RWPE2 (cell line): ENCODE data around the gene GOLGA6L10.
"Not testable (repeated sequence)": the region's sequence is repeated elsewhere in the genome, so short reads cannot be mapped to it uniquely, and the experiment has no call there.

Source experiments
- ATAC-seq: fragments of 200-7000 bp; cut with Tn5 transposase; 3 replicates; pipeline ENCODE4 v1.9.1; 2021; ENCODE audit warnings: low read depth
- DNase-seq: peaks from one replicate; pipeline ENCODE4 v3.0.0-alpha.2; 2020; ENCODE audit warnings: low spot score
- H3K27ac ChIP-seq: fragments of 450-650 bp; 2 replicates; pipeline ENCODE4 v1.5.1; 2017; ENCODE audit warnings: mild to moderate bottlenecking; ENCODE audit not compliant: poor library complexity, severe bottlenecking
- H3K27me3 ChIP-seq: fragments of 250-450 bp; sonication (Bioruptor Pico); 2 replicates; pipeline ENCODE4 v1.5.1; 2021; ENCODE audit warnings: mild to moderate bottlenecking, moderate library complexity; ENCODE audit not compliant: insufficient read depth, poor library complexity, severe bottlenecking
- H3K36me3 ChIP-seq: fragments of 250-450 bp; sonication (Bioruptor Pico); 2 replicates; pipeline ENCODE4 v1.5.1; 2020; ENCODE audit warnings: low read depth, mild to moderate bottlenecking, moderate library complexity
- H3K4me1 ChIP-seq: fragments of 250-450 bp; sonication (Bioruptor Pico); 2 replicates; pipeline ENCODE4 v1.5.1; 2021; ENCODE audit warnings: mild to moderate bottlenecking, moderate library complexity; ENCODE audit not compliant: insufficient read depth, poor library complexity, severe bottlenecking
- H3K4me3 ChIP-seq: fragments of 250-450 bp; sonication (Bioruptor Pico); 2 replicates; pipeline ENCODE4 v1.5.1; 2021; ENCODE audit warnings: mild to moderate bottlenecking, moderate library complexity; ENCODE audit not compliant: severe bottlenecking
- H3K9me3 ChIP-seq: fragments of 250-450 bp; sonication (Bioruptor Pico); 2 replicates; pipeline ENCODE4 v1.5.1; 2021; ENCODE audit warnings: mild to moderate bottlenecking, moderate library complexity; ENCODE audit not compliant: severe bottlenecking
- TF ChIP-seq, protein P1 (sequence below): fragments of 450-650 bp; IDR thresholded peaks from one replicate; pipeline ENCODE4 v1.5.1; 2017; ENCODE audit warnings: mild to moderate bottlenecking, moderate library complexity; ENCODE audit not compliant: poor library complexity, severe bottlenecking

Gene GOLGA6L10, protein sequence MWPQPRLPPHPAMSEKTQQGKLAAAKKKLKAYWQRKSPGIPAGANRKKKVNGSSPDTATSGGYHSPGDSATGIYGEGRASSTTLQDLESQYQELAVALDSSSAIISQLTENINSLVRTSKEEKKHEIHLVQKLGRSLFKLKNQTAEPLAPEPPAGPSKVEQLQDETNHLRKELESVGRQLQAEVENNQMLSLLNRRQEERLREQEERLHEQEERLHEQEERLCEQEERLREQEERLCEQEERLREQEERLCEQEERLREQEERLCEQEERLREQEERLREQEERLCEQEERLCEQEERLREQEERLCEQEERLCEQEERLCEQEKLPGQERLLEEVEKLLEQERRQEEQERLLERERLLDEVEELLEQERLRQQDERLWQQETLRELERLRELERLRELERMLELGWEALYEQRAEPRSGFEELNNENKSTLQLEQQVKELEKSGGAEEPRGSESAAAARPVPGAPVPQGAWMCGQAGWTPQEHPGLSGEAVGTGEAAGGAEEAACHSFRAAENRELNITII

DNA sequence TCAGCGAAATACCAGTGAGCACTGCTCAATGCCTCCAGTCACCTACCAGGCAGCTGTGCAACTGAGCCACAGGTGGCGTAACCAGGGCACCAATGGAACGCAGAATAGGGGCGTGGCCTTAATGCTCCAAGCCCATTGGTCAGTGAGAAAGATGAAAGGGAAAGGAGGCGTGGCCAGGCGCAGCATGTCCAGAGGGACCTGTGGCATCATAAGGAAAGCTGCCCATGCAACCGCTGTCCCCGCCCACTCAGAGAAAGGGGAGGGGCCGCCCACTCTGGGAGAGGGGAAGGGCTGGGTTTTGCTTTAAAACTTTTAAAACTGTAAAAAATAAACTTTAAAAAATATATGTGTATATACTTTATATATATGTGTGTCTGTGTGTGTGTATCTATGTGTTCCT is at the start of gene GOLGA6L10:
TSS of gene GOLGA6L10 (minus strand) at position 101 of the 400 bp plus-strand sequence. CDS start at position 1, 100 bp downstream.
- not testable (repeated sequence) for H3K9me3 ChIP-seq, H3K36me3 ChIP-seq, H3K4me3 ChIP-seq, ATAC-seq, H3K27ac ChIP-seq, H3K4me1 ChIP-seq, DNase-seq, H3K27me3 ChIP-seq

DNA sequence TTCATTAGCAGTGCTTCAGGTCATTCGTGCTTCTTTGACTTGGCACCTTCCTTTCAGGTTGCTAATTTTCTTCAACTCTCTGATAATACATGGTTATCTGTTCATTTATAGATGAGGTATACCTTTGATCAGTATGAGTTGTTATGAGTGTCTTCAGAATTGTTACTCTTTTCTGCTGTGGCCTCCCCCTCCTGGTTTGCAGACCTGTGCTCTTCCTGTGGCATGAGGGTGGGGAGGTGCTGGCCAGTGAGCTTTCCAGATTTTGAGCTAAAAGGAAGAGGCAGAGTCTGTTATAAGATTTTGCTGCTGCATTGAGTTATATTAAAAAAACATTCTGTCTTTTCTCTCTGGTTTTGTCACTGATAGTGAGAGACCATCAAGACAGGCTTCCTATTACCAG is 49.5 kb upstream of the GOLGA6L10 start:
- peaks cover 4% of the 10 kb centered on the region for H3K4me1 ChIP-seq
- H3K4me3 ChIP-seq: no peak overlapping the region
- no peaks in the 10 kb centered on the region for H3K27me3 ChIP-seq
- no peak overlapping the region for H3K27ac ChIP-seq
- TF ChIP-seq, protein P1, sequence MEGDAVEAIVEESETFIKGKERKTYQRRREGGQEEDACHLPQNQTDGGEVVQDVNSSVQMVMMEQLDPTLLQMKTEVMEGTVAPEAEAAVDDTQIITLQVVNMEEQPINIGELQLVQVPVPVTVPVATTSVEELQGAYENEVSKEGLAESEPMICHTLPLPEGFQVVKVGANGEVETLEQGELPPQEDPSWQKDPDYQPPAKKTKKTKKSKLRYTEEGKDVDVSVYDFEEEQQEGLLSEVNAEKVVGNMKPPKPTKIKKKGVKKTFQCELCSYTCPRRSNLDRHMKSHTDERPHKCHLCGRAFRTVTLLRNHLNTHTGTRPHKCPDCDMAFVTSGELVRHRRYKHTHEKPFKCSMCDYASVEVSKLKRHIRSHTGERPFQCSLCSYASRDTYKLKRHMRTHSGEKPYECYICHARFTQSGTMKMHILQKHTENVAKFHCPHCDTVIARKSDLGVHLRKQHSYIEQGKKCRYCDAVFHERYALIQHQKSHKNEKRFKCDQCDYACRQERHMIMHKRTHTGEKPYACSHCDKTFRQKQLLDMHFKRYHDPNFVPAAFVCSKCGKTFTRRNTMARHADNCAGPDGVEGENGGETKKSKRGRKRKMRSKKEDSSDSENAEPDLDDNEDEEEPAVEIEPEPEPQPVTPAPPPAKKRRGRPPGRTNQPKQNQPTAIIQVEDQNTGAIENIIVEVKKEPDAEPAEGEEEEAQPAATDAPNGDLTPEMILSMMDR: no peak
- ATAC-seq: no peak
- no peaks in the 10 kb centered on the region; the same call in 1 of the 2 replicates for H3K36me3 ChIP-seq
- DNase-seq: no peak
- H3K9me3 ChIP-seq: no peaks in the 10 kb centered on the region

DNA sequence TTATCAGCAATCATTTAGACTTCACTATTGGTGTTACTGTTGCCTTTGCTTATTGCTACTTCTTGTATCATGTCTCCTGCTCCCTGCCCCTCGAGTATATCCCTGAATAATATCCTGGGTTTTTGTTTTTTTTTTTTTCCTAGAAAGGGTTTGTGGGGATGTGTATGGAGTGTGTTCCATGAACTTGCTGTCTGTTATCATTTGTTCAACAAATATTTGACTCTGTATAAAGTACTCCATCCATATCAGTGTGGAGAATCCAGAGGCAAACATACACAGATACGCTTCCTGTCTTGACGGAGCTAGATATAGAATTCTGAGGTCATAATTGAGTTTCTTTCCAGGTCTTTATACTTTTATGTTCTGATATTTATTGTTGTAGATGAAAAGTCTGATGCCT is 48.5 kb upstream of the GOLGA6L10 start:
- H3K27me3 ChIP-seq: no peaks in the 10 kb centered on the region
- H3K9me3 ChIP-seq: no peaks in the 10 kb centered on the region
- H3K36me3 ChIP-seq: no peaks in the 10 kb centered on the region; the same call in 1 of the 2 replicates
- H3K27ac ChIP-seq: no peak overlapping the region
- no peak for ATAC-seq
- DNase-seq: no peak
- TF ChIP-seq, protein P1: no peak
- peaks cover 4% of the 10 kb centered on the region for H3K4me1 ChIP-seq
- H3K4me3 ChIP-seq: no peak overlapping the region

DNA sequence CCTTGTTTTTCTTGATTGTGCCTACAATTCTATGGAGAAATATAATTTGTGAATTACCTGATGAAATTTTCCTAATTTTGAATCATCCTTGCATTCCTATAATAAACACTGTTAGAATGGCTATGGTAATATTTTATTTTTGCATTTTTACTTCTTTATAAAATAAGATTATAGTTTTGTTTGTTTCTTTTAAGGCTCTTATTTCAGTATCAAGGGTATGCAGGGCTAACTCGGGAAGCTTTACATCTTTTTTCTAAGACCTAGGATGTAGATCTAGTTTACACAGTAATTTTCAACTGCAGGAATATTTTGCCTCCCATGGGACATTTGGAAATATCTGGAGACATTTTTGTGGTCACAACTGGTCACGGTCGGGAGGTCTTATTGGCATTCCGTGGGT is 46.5 kb upstream of the GOLGA6L10 start:
- not testable (repeated sequence) for H3K27me3 ChIP-seq, H3K36me3 ChIP-seq, H3K4me3 ChIP-seq, H3K27ac ChIP-seq, ATAC-seq, H3K4me1 ChIP-seq, H3K9me3 ChIP-seq, DNase-seq

DNA sequence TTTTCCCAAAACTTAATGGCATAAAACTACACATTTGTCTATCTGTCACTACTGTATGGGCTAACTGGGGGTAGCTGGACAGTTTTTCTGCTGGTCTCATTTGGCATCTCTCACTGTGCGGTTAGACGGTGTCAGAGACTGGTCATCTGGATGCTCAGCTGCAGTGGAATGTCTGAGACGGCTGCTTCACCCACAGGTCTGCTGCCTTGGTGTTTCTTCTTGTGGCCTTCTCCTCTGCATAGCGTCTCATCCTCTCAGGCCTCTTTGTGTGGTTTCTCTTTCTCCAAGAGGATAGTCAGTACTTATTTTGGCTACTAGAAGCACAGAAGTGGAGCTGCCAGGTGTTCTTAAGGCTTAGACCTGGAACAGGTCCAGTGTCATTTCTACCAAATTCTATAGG is 44.4 kb upstream of the GOLGA6L10 start:
- ATAC-seq: no peak
- no peak for DNase-seq
- Histone ChIP-seq H3K27me3 (no peaks in the 10 kb centered on the region), H3K9me3 (no peaks in the 10 kb centered on the region), H3K27ac (no peak overlapping the region), H3K36me3 (no peaks in the 10 kb centered on the region), H3K4me3 (no peak overlapping the region), H3K4me1 (no peaks in the 10 kb centered on the region)
- TF ChIP-seq, protein P1: no peak

DNA sequence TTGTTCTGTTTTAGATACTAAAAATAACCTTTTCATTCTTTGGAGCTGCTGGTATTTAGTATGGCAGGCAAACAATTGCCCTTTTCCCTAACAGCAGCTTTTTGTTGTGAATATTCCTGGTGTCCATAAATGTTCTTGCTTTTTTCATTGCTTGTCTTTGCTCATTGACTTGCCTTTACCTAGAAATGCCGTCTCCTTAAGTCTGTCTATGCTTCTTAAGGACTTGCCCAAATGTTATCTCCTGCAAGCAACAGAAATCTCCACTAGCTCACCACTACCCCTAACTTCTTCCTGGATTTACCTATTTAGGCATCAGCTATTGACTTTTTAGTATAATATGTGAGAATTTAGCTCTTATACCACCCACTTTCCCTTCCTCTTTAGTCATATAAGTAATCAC is 42.8 kb upstream of the GOLGA6L10 start:
- not testable (repeated sequence) for H3K36me3 ChIP-seq, H3K9me3 ChIP-seq, DNase-seq, H3K4me3 ChIP-seq, H3K4me1 ChIP-seq, ATAC-seq, H3K27me3 ChIP-seq, H3K27ac ChIP-seq

DNA sequence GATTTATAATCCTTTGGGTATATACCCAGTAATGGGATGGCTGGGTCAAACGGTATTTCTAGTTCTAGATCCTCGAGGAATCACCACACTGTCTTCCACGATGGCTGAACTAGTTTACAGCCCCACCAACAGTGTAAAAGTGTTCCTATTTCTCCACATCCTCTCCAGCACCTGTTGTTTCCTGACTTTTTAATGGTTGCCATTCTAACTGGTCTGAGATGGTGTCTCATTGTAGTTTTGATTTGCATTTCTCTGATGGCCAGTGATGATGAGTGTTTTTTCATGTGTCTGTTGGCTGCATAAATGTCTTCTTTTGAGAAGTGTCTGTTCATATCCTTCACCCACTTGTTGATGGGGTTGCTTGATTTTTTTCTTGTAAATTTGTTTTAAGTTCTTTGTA is 40.9 kb upstream of the GOLGA6L10 start:
- not testable (repeated sequence) for H3K36me3 ChIP-seq, H3K27me3 ChIP-seq, H3K9me3 ChIP-seq, DNase-seq, H3K4me3 ChIP-seq, ATAC-seq, H3K27ac ChIP-seq, H3K4me1 ChIP-seq

DNA sequence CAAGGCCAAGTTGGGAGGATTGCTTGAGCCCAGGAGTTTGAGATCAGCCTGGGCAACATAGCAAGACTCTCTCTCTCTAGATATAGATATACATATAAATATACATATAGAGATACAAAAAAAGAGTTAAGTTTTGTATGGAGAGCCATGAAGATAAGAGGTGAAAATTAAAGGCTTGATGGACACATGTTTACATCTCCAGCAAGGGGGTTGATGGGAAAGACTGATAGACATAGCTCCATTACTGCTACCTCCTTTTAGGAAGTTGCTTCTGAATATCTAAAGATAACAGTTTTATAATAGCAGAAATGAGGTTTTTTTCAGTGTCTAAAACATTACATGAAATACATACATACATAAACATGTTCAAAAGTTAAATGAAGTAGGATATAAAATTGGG is 37.9 kb upstream of the GOLGA6L10 start:
- not testable (repeated sequence) for H3K27me3 ChIP-seq, H3K27ac ChIP-seq, H3K36me3 ChIP-seq, H3K9me3 ChIP-seq, ATAC-seq, H3K4me3 ChIP-seq, H3K4me1 ChIP-seq, DNase-seq

DNA sequence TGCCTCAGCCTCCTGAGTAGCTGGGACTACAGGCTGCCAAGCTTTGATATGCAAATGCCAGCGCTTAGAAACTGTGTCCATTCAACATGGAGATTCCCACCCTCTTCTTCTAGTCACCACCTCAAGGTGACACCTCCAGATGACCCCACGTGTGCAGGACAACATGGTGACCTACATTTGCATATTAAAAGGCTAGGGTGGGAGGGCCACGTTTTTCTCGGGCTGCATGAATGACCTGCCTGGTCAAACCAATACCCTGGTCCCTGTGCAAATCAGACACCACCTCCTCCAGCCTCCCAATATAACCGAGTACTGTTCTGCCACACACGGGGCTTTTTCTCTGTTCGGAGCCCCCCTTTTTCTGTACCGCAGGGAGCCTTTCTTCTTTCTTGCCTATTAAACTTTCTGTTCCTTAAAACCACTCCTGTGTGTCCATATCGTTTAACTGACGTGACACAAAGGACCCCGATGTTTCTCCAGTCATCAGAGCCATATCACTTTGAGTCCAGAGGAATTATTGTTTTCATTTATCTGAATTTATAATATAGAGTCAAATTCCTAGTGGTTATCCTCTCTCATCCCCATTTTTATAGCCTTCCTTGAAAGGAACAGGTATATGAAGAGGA is 32.2 kb upstream of the GOLGA6L10 start:
- not testable (repeated sequence) for DNase-seq, H3K27me3 ChIP-seq, H3K4me3 ChIP-seq, H3K27ac ChIP-seq, ATAC-seq, H3K9me3 ChIP-seq, H3K36me3 ChIP-seq, H3K4me1 ChIP-seq
